GM18868 (cell line): ENCODE measurements around the gene MAP7.
"Not testable (repeated sequence)": the region's sequence is repeated elsewhere in the genome, so short reads cannot be mapped to it uniquely, and the experiment has no call there.

Experiments
- ATAC-seq: cut with Tn5 transposase; IDR thresholded peaks from one replicate; pipeline ENCODE4 v1.9.1; 2021; ENCODE audit warnings: mild to moderate bottlenecking, moderate library complexity; ENCODE audit not compliant: unreplicated experiment

MAP7 gene

DNA sequence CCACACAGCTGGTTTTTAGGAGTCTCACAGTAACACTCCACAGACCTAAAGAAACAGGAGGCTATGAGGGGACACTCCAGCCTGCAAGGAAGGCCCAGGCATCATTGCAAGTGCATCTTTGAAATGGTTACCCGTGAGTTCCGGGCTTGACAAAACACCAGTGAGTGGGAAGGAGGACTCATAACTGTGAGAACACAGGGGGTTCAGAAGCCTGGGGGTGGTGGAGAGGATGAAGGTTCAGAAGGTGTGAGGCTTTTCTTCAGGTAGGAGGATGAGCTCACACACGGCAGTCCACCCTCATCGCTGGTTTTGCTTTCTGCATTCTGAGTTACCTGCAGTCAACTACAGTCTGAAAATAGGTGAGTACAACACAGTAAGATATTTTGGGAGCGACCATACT is 39.9 kb downstream of the MAP7 start:
- no peak for ATAC-seq

DNA sequence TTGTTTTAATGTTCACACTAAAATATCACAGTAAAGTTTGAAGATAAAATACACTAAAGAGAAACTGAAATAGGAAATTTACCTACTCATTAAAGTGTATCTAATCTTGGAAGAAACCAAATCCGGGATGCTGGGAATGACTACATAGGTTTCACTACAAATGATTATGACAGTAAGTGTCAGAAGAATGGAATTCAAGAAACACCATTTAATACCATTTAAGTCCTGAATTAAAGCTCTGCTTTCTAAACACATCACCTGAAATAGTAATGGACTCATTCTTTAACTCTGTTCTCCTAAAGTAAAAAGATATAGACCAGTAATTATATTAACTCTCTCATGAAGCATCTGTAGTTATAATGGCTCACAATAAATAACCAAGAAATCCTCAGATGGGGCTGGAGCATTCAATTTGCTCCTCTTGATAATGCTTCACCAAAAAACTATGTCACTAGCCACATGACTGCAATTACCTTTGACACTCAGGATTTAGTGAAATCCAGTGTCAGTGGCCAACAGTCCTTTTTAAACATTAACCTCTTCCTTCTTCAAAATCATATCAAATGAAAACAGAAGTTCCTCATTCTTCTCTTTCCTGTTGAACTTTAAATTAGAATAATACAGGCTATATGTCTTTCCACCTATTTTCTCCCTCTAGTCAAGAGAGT is 41.4 kb downstream of the MAP7 start:
- no peak for ATAC-seq

DNA sequence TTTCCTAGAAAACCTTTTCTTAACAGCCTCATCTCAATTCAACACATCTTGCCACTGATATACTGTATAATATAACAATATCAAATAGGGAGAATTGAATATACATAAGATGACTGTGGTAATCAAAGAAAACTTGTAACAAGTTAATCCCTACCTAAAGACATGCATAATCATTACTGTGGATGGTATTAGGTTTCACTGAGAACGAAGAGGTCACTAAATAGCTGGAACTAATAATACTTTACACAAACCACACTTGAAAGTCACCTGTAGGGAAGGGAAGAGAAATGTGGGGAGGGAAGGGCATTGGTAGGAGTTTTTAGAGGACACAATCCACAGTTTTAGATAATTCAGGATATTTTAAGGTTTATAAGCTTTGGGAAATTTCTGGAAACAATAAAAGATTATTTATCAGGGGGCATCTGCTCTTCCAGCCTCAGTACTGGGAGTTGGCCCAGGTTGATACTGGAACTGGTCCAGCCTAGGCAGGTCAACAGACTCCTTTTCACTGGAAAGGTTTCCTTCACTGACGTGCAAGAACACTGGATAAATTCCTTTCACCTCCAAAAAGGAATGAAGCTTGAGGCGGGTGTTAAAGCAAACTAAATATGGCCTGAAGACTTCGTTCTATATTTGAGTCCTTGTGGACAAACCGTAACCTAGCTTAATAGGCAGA is 44.0 kb downstream of the MAP7 start:
- no peak for ATAC-seq

DNA sequence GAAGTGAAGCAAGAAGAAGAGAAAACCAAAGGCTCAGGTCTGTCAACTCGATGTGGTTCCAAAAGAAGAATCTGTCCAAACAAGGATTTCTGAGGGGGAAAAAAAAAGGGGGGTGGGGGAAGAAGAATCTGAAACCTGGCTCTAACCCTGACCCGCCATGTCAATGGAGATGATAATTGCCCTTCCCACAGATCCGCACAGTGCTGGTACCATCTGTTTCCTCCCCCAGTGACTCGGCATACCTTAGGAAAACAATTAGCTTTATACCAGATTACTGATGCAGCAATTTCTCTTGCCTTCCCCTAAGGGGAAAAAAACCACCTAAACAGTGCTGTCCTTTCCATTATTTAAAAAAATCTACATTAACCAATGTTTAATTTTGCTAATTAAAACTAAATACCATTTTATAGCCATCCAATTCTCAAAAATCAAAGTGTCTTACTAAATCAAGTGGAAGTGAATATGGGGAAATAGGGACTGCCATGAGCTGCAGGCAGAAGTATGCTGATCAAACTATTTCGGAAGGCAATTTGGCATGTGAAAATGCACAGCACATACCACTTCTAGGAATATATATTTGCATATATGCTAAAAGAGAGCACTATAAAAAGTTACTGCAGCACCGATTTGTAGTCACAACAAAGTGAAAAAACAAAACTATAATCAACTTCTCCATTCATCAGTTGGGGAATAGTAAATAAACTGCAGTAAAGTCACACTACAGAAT is 46.8 kb downstream of the MAP7 start:
- no peak for ATAC-seq

DNA sequence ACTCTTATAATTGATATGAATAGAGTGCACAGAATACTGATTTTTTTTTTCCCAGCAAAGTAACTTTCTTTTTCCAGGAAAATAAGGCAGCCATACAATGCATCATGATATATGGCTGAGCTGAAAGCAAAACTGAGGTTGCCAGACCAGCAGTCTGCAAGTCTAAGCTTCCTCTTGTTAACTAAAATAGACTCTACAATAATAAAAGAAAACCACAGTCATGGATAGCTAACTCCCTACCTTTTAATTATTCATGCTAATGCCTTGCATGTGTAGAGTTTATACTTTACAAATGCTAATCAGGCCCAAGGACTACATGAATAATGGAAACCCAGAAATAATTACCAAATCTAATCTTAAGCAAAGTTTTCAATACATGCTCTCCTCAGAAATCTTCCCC is 47.4 kb downstream of the MAP7 start:
- no peak for ATAC-seq

DNA sequence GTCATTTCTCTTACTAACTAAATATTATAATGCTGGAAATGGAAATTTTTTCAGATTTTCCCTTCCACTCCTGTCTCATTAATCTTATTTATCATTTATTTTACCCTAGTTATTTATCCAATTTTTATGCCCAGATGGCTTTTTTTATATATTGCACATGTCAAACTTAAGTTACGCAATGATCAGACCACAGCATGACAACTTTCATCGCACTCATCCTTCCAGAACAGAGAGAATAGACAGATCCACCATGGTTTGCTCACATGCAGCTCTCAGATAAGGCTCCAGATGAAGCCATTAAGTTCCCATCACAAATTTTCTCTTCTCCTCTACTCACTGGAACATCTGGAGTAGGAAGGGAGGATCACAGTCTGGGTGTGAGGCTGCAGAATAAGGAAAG is 48.7 kb downstream of the MAP7 start:
- no peak for ATAC-seq

DNA sequence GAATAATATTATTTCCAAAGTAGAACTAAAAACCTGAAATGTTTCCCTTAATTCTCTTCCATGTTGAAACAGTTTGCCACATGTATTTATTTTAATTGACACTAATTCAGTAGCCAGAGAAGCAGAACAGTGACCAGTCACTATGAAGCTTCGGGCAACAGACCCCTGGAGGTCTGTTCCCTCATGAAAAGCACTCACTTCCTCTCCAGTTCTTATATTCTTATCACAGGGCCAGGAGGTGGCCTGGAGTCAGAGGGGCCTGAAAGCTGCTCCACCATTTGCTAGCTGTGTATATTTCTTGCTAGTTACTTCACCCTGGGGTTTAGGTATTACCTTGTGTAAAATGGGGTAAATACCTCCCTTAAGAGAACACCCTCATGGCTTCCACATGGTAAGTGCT is 49.1 kb downstream of the MAP7 start:
- ATAC-seq: no peak

DNA sequence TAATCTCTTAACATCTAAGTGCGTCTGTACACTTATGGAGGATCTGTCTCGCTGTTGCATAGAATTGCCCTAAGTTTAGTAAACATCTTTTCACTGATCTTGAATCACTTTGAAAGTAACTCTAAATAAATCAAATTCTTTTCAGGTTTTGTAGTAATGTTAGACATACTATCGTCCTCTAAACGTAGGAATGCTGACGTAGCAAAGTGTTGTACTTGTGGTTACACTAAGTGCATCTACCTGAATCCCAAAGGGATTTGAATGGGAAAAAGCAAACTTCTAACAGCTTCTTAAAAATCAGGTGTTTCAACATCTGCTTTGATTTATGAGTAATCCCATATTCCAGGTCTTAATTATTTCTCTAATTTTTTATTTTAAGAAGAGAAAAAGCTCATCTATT is 49.8 kb downstream of the MAP7 start:
- ATAC-seq: no peak

DNA sequence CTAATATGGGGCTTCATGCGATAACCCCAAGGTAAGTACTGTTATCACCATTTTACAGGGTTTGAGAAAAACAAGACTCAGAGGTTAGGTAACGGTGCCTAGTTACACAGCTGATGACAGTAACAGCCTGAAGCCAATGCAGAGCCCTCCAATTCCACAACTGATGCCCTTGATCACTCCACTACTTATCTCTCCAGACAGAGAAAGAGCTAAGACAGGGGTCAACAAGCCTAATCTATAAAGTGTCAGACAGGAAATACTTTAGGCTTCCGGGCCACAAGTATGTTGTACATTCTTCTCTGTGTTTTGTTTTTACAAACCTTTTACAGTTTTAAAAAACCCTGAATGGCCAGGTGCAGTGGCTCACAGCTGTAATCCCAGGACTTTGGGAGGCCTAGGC is 50.9 kb downstream of the MAP7 start:
- no peak for ATAC-seq

DNA sequence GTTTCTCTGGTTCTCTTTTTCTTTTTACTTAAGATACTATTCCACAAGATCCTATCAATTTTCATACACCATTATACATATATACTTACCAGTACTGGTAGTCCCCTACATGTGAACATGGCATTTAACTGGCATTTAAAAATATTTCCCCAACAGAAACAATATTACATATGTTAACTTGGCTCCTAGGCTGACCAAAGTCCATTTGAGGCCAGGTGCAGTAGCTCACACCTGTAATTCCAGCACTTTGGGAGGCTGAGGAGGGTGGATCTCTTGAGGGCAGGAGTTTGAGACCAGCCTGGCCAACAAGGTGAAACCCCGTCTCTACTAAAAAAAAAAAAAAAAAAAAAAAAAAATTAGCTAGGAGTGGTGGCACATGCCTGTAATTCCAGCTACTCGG is 53.8 kb downstream of the MAP7 start:
- not testable (repeated sequence) for ATAC-seq

DNA sequence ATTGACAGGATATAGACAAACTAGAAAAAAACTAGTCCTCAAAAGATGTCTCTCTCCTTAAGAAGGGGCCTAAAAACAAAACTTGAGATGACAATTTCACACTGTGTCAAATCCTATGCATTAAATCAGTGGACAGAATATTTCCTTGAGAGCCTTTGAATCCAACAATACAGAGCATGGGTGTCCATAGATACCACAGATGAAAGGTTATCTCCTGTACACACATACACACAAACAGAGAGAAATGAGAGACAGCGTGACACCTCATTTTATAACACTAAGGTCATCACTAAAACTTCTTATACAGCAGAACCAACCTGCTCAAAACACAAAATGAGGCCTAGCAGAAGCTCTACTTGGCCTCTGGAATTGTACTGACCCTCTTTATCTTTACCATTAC is 55.5 kb downstream of the MAP7 start:
- no peak for ATAC-seq

DNA sequence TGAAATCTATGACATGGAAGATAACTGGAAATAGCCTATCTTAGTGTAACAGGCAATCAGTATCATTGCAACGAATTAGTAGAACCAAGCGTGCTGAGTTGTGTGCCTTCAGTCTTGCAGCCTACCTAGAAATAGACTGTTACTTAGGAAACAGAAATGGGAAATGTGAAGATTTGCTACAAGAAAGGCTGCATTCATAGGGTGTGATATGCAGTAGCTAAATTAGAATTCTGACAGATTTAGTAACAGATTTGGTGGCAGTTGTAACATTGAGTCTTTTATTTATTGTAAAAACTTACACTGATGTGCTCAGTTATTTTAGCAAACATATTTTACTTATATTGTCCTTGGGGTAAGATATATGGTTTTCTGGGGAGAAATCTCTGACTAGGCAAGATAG is 56.2 kb downstream of the MAP7 start:
- no peak for ATAC-seq

DNA sequence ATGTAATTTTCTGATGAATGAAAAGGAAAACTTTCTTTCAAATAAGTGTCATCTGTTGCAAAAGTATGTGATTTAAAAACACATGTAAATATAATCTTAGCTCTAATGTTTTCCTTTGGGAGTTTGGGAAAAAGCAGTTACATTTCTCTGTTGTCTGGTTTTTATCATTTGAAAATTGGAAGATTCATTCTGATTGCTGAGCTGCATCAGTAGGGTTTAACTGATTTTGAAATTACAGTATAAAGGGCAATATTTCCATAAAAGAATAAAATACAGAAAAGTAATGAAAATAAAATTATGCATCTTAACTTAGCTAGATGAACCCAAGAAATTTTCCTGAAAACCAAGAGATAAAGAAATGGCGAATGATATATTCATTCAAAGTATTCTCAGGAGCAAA is 57.8 kb downstream of the MAP7 start:
- ATAC-seq: no peak

DNA sequence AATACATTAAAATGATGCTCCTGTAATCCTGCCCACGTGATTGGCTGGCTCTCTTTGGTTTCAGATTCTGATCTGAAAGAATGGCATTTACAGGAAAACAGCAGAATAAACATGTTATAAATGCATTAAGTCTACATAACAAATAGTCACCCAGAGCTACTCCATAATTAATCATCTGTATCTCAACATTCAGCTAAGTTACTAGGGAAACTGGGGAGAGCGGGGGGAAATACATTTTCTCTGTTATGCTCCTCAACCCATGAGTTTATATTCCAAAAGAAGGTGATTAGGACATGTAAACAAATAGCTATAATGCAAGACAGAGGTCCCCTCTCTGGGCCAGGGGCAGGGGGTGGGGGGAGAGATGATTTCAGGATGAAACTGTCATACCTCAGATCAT is 58.5 kb downstream of the MAP7 start:
- no peak for ATAC-seq

DNA sequence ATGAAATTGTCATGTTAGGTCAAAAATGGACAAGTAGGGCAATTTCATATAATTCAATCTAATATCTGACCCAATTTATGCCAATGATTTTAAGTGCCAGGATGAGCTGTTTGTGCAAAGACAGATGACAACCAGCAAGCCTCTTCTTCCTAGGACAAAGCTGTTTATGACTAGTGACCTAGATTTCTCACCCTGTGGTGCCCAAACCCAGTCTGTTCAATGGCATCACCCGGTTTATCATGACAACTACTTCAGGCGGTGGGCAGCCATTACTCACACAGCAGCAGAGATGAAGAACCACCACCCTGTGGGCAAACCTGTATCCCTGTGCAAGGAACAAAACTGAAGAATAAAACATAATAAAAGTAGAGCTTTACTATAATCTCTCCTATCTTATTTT is 59.0 kb downstream of the MAP7 start:
- no peak for ATAC-seq

DNA sequence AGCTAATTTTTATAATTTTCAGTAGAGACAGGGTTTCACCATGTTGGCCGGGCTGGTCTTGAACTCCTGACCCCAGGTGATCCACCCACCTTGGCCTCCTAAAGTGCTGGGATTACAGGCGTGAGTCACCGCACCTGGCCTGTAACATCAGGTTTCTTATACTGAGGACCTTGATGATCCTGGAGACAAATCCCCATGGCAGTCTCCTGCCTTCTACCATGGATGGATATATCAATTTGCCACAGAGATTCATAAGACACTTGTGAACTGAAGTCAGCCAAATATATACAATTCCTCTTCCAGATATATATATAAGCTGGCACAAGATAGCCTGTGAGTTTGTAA is 60.6 kb downstream of the MAP7 start:
- not testable (repeated sequence) for ATAC-seq

DNA sequence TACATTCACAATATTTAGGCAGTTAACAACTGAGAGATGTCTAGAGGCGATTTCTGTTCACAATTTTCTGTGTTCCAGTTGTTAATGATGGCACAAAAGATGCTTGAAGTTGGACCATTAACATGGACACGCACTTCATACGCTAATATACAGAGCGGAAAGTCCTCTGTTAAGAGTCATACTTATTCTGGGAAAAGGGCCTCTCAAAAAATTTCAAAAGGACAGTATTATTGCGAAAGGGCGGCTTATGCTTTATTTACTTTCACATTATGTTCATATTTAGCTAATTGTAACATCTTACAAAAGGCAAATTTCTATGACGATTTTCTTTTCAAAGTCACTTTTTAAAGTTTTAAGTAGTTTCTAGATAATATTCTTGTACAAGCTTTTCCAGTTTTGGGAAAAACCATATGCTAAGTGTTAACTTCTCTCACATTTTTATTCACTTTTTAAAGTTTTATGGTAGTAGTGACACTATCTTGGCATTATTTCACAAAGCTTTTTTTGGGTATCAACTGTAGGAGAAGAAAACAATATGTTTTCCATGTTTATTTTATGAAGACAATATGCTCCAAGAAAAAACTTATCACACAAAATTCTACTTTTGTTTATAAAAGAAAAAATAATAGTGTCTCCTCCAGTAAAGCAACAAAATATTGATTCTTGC is 62.3 kb downstream of the MAP7 start:
- no peak for ATAC-seq

DNA sequence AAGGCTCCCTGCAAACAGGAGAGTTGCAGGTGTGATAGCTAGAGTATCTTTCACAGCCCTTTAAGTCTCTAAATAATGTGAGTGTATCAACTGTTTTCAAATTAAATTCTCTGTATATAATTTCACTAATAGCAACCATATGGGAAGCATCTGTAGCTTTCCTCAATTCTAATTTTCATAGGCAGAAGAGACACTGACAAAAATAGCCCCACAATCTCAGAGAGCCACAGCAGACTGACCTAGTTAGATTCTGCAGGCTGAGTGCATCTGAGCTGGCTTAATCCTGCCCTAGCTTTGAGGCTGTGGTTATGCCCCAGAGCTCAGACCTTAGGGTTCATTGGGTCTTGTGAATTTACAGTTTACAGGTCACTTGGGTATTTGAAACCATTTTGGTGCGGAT is 63.9 kb downstream of the MAP7 start:
- no peak for ATAC-seq

DNA sequence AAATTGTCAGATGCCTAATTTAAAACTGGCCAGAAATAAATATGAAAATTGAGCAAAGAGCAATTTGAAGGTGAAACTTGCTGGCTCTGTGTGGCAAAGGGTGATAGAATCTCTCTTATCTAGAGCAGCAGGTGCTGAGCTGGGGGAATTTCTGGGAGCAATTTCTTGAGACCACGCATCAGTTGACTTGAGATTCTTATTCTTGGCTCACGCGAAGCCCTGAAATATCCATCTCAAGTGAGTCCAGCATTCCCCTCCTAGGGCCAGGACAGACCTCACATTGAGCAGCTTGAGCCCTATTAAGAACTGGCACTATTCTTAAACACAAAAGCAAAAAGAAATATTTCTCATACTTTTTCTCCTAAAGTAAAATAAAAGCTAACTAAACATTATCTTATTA is 66.3 kb downstream of the MAP7 start:
- ATAC-seq: no peak

DNA sequence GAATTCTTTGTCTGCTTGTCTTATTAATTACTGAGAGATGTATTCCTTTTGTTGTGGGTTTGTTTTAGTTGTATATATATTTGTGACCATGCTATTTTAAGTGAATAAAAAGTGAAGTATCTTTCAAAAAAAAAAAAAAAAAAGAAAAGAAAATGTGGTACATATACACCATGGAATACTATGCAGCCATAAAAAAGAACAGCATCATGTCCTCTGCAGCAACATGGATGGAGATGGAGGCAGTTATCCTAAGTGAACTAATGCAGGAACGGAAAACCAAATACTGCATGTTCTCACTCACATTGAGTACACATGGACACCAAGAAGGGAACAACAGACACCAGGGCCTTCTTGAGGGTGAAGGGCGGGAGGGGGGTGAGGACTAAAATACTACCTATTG is 67.2 kb downstream of the MAP7 start:
- ATAC-seq: not testable (repeated sequence)

DNA sequence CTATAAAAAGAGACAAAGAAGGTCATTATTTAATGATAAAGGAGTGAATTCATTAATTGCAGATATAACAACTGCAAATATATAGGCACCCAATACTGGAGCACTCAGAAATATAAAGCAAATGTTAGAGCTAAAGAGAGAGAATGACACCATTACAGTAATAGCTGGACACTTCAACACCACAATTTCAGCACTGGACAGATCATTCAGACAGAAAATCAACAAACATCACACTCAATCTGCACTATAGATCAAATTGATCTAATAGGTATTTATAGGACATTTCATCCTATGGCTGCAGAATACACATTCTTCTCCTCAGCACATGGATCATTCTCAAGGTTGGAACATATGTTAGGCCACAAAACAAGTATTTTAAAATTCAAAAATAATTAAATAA is 72.7 kb downstream of the MAP7 start:
- ATAC-seq: no peak

DNA sequence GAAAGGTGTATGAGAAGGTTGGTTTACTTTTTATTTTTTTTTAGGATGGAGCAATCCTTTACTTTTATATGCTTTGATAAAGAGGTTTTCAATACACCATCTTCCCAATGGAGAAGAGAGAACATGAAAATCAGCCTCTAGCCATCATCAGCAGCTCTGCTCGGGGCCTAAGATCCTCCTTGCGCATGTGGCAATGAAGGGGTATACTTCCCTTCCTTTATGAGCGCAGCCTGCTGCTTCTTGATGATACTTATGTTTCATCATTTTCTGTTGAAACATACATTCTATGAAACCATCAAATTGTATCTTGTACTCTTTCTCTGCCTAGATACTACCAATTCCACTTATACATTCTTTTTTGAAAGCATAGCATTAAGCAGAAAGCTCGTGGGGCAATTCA is 74.5 kb downstream of the MAP7 start:
- no peak for ATAC-seq
